GM23338 (cell line): ENCODE data around the gene PPP2R5B. TPM values are rescaled to one million over a fixed set of nuclear protein-coding genes. Genes with fewer than 3 reads are reported as not detected.

Experiments used
- ATAC-seq: fragments of 200-7000 bp; cut with Tn5 transposase; 3 replicates; pipeline ENCODE4 v1.9.1; 2020
- DNase-seq: peaks from one replicate; pipeline ENCODE4 v3.0.0-alpha.2; 2015; ENCODE audit warnings: low spot score
- H2AFZ ChIP-seq: fragments of 200-600 bp; sonication (generic); 2 replicates; pipeline ENCODE4 v1.8.0; 2016; ENCODE audit warnings: antibody characterized with exemption, mild to moderate bottlenecking, moderate library complexity
- H3F3A ChIP-seq: fragments of 200-600 bp; sonication (generic); replicated peaks from 2 replicates; pipeline ENCODE4 v1.8.0; 2017; ENCODE audit warnings: antibody characterized with exemption, mixed run types, low read depth
- H3K27ac ChIP-seq: fragments of 200-600 bp; sonication (generic); 2 replicates; pipeline ENCODE4 v1.6.1; 2016; ENCODE audit warnings: low read depth
- H3K27me3 ChIP-seq: fragments of 200-600 bp; sonication (generic); 2 replicates; pipeline ENCODE4 v1.8.0; 2016; ENCODE audit warnings: mild to moderate bottlenecking, mixed run types, moderate library complexity; ENCODE audit not compliant: insufficient read depth
- H3K36me3 ChIP-seq: fragments of 200-600 bp; sonication (generic); 2 replicates; pipeline ENCODE4 v1.8.0; 2016; ENCODE audit warnings: mild to moderate bottlenecking; ENCODE audit not compliant: insufficient read depth
- H3K4me1 ChIP-seq: fragments of 200-600 bp; sonication (generic); 2 replicates; pipeline ENCODE4 v1.8.0; 2016; ENCODE audit warnings: mild to moderate bottlenecking, moderate library complexity; ENCODE audit not compliant: insufficient read depth
- H3K4me2 ChIP-seq: fragments of 200-600 bp; sonication (generic); 2 replicates; pipeline ENCODE4 v1.7.1; 2017; ENCODE audit warnings: mixed run types
- H3K4me3 ChIP-seq: fragments of 200-600 bp; sonication (generic); 2 replicates; pipeline ENCODE4 v1.6.1; 2016; ENCODE audit warnings: mixed run types
- H3K79me2 ChIP-seq: fragments of 200-600 bp; sonication (generic); replicated peaks from 2 replicates; pipeline ENCODE4 v1.8.0; 2017; ENCODE audit warnings: mild to moderate bottlenecking; ENCODE audit not compliant: insufficient read depth
- H3K9me2 ChIP-seq: fragments of 200-600 bp; sonication (generic); 2 replicates; pipeline ENCODE4 v1.8.0; 2017; ENCODE audit not compliant: insufficient read depth
- H4K20me1 ChIP-seq: fragments of 200-600 bp; sonication (generic); replicated peaks from 2 replicates; pipeline ENCODE4 v1.8.0; 2017; ENCODE audit warnings: mild to moderate bottlenecking; ENCODE audit not compliant: insufficient read depth
- H3K27ac Mint-ChIP-seq: 2 replicates; pipeline ENCODE4 v1.8.0; 2020; ENCODE audit warnings: inconsistent platforms, mild to moderate bottlenecking, moderate library complexity, mixed read lengths
- H3K27me3 Mint-ChIP-seq: 3 replicates; pipeline ENCODE4 v1.8.0; 2022; ENCODE audit warnings: low read depth, mild to moderate bottlenecking, moderate library complexity, mixed read lengths, inconsistent platforms; ENCODE audit not compliant: insufficient read depth, poor library complexity
- H3K36me3 Mint-ChIP-seq: 3 replicates; pipeline ENCODE4 v1.8.0; 2021; ENCODE audit warnings: low read depth, mild to moderate bottlenecking, inconsistent platforms, moderate library complexity, mixed read lengths
- H3K4me1 Mint-ChIP-seq: 3 replicates; pipeline ENCODE4 v1.8.0; 2020; ENCODE audit warnings: mild to moderate bottlenecking, inconsistent platforms, mixed read lengths
- H3K4me3 Mint-ChIP-seq: 3 replicates; pipeline ENCODE4 v1.8.0; 2021; ENCODE audit warnings: moderate library complexity, mild to moderate bottlenecking, inconsistent platforms, mixed read lengths
- H3K9me3 Mint-ChIP-seq: 3 replicates; pipeline ENCODE4 v1.8.0; 2020; ENCODE audit warnings: moderate library complexity, mild to moderate bottlenecking, inconsistent platforms, mixed read lengths
- STAT1 ChIP-seq: IDR thresholded peaks from one replicate; pipeline ENCODE4 v1.6.1; 2016; ENCODE audit warnings: antibody characterized with exemption; ENCODE audit not compliant: unreplicated experiment
- polyA plus RNA-seq: library from polyadenylated mRNA; unstranded; fragments of >200 nt; fragmentation: Nextera tagmentation; extraction: Ambion mirVana; gene quantifications from 2 replicates; pipeline ENCODE4 v1.2.1, GENCODE V29; 2016
- total RNA-seq: library from RNA; depleted of rRNA; stranded (reverse); fragments of >200 nt; shearing (Covaris generic); gene quantifications from 2 replicates; pipeline ENCODE4 v1.2.3, GENCODE V29; 2014
- TF ChIP-seq, protein P1 (sequence below): IDR thresholded peaks from 2 replicates; pipeline ENCODE4 v1.6.1; 2016; ENCODE audit warnings: antibody characterized with exemption
- TF ChIP-seq, protein P2 (sequence below), 2 experiments: fragments of 200-600 bp in 1 of 2; sonication (generic) in 1 of 2; conservative IDR thresholded peaks; 2 replicates each; pipeline versions ENCODE4 v1.5.1 to v1.6.1; 2016 to 2017; ENCODE audit warnings: antibody characterized with exemption in 2 of 2, low read depth in 2 of 2, mild to moderate bottlenecking in 2 of 2, moderate library complexity in 1 of 2
- TF ChIP-seq, protein P3 (sequence below): fragments of 250-450 bp; sonication (Bioruptor Pico); IDR thresholded peaks from 2 replicates; pipeline ENCODE4 v1.5.0; 2020; ENCODE audit warnings: mild to moderate bottlenecking, moderate library complexity

The PPP2R5B gene
- total and polyA plus RNA-seq, 2 experiments from 2014 or later, result 2.8 to 5.8 TPM

DNA sequence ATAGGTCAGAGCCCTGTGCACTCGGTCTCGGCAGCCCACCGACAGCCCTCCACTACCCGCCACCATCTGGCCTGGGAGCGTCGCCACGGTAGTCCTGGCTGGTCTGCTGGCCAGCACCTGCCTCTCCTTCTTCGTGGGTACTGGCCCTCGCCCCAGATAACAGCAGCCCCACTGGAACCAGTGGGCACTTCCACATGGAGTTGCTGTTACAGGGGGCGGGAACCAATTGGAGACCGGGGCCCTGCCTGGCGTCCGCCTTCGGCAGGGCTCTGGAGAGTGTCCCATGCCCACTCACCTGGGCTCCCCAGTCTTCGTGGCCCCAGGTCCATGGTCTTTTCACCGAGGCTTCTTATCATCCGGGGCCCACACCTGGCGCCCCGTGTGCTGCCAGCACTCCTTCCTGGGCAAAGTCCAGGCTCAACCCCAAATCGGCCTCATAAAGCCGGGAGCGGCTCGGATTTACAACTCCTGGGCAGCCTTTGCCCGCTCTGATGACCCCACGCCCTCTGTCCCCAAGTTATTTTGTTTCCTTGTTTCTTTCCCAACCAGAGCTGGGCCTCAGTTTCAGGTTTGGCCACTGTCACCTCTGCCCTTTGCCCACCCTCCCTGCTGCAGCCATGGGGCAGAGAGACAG, 33.2 kb upstream of the PPP2R5B start:
- H3K27me3 Mint-ChIP-seq, result peaks cover 10% of the 10 kb centered on the region
- no peaks in the 10 kb centered on the region for H4K20me1 ChIP-seq
- H3K4me2 ChIP-seq, result no peak overlapping the region
- H2AFZ ChIP-seq, result no peak overlapping the region
- H3K36me3 Mint-ChIP-seq, result no peaks in the 10 kb centered on the region; the same call in 2 of the 3 replicates
- H3K27ac Mint-ChIP-seq, result no peak overlapping the region
- H3K4me1 Mint-ChIP-seq, result peaks cover 20% of the 10 kb centered on the region
- ATAC-seq, result no peak
- H3K4me3 Mint-ChIP-seq, result no peak overlapping the region
- H3K36me3 ChIP-seq, result no peaks in the 10 kb centered on the region
- no peak overlapping the region for H3K27ac ChIP-seq
- H3K4me1 ChIP-seq, result peaks cover 16% of the 10 kb centered on the region; the same call in 1 of the 2 replicates
- TF ChIP-seq, protein P1, sequence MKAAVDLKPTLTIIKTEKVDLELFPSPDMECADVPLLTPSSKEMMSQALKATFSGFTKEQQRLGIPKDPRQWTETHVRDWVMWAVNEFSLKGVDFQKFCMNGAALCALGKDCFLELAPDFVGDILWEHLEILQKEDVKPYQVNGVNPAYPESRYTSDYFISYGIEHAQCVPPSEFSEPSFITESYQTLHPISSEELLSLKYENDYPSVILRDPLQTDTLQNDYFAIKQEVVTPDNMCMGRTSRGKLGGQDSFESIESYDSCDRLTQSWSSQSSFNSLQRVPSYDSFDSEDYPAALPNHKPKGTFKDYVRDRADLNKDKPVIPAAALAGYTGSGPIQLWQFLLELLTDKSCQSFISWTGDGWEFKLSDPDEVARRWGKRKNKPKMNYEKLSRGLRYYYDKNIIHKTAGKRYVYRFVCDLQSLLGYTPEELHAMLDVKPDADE, result no peak
- TF ChIP-seq STAT1, result no peak
- TF ChIP-seq, protein P2, sequence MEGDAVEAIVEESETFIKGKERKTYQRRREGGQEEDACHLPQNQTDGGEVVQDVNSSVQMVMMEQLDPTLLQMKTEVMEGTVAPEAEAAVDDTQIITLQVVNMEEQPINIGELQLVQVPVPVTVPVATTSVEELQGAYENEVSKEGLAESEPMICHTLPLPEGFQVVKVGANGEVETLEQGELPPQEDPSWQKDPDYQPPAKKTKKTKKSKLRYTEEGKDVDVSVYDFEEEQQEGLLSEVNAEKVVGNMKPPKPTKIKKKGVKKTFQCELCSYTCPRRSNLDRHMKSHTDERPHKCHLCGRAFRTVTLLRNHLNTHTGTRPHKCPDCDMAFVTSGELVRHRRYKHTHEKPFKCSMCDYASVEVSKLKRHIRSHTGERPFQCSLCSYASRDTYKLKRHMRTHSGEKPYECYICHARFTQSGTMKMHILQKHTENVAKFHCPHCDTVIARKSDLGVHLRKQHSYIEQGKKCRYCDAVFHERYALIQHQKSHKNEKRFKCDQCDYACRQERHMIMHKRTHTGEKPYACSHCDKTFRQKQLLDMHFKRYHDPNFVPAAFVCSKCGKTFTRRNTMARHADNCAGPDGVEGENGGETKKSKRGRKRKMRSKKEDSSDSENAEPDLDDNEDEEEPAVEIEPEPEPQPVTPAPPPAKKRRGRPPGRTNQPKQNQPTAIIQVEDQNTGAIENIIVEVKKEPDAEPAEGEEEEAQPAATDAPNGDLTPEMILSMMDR (conservative IDR thresholded peaks at IDR 0.05; ENCODE audit: low read depth in 2 of 2), result no peak
- TF ChIP-seq, protein P3, sequence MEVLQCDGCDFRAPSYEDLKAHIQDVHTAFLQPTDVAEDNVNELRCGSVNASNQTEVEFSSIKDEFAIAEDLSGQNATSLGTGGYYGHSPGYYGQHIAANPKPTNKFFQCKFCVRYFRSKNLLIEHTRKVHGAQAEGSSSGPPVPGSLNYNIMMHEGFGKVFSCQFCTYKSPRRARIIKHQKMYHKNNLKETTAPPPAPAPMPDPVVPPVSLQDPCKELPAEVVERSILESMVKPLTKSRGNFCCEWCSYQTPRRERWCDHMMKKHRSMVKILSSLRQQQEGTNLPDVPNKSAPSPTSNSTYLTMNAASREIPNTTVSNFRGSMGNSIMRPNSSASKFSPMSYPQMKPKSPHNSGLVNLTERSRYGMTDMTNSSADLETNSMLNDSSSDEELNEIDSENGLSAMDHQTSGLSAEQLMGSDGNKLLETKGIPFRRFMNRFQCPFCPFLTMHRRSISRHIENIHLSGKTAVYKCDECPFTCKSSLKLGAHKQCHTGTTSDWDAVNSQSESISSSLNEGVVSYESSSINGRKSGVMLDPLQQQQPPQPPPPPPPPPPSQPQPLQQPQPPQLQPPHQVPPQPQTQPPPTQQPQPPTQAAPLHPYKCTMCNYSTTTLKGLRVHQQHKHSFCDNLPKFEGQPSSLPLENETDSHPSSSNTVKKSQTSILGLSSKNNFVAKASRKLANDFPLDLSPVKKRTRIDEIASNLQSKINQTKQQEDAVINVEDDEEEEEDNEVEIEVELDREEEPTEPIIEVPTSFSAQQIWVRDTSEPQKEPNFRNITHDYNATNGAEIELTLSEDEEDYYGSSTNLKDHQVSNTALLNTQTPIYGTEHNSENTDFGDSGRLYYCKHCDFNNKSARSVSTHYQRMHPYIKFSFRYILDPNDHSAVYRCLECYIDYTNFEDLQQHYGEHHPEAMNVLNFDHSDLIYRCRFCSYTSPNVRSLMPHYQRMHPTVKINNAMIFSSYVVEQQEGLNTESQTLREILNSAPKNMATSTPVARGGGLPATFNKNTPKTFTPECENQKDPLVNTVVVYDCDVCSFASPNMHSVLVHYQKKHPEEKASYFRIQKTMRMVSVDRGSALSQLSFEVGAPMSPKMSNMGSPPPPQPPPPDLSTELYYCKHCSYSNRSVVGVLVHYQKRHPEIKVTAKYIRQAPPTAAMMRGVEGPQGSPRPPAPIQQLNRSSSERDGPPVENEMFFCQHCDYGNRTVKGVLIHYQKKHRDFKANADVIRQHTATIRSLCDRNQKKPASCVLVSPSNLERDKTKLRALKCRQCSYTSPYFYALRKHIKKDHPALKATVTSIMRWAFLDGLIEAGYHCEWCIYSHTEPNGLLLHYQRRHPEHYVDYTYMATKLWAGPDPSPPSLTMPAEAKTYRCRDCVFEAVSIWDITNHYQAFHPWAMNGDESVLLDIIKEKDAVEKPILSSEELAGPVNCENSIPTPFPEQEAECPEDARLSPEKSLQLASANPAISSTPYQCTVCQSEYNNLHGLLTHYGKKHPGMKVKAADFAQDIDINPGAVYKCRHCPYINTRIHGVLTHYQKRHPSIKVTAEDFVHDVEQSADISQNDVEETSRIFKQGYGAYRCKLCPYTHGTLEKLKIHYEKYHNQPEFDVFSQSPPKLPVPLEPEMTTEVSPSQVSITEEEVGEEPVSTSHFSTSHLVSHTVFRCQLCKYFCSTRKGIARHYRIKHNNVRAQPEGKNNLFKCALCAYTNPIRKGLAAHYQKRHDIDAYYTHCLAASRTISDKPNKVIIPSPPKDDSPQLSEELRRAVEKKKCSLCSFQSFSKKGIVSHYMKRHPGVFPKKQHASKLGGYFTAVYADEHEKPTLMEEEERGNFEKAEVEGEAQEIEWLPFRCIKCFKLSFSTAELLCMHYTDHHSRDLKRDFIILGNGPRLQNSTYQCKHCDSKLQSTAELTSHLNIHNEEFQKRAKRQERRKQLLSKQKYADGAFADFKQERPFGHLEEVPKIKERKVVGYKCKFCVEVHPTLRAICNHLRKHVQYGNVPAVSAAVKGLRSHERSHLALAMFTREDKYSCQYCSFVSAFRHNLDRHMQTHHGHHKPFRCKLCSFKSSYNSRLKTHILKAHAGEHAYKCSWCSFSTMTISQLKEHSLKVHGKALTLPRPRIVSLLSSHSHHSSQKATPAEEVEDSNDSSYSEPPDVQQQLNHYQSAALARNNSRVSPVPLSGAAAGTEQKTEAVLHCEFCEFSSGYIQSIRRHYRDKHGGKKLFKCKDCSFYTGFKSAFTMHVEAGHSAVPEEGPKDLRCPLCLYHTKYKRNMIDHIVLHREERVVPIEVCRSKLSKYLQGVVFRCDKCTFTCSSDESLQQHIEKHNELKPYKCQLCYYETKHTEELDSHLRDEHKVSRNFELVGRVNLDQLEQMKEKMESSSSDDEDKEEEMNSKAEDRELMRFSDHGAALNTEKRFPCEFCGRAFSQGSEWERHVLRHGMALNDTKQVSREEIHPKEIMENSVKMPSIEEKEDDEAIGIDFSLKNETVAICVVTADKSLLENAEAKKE (CRISPR knock-in tag), result no peak
- 0 out of 2 replicates have a peak, but pooled peaks cover 2% of the 10 kb centered on the region for H3F3A ChIP-seq
- H3K9me3 Mint-ChIP-seq, result no peaks in the 10 kb centered on the region
- no peaks in the 10 kb centered on the region for H3K27me3 ChIP-seq
- H3K79me2 ChIP-seq, result no peaks in the 10 kb centered on the region
- H3K9me2 ChIP-seq, result no peaks in the 10 kb centered on the region
- H3K4me3 ChIP-seq, result no peak overlapping the region
- no peak for DNase-seq
